HFF-Myc (cell line): Measurements from ENCODE around the gene FAM83C.

Experiments
- DNase-seq: peaks from one replicate; pipeline ENCODE4 v3.0.0-alpha.2; 2011; ENCODE audit warnings: low read depth; ENCODE audit errors: extremely low read depth
- H3K4me3 ChIP-seq: replicated peaks from 2 replicates; pipeline ENCODE4 v1.5.1; 2011; ENCODE audit warnings: low read depth, mild to moderate bottlenecking, control low read depth, low read length
- CTCF ChIP-seq: IDR thresholded peaks from 2 replicates; pipeline ENCODE4 v1.5.1; 2012; ENCODE audit warnings: mild to moderate bottlenecking, low read depth, low read length, control low read depth; ENCODE audit errors: missing control alignments

FAM83C gene

GRCh38 chr20:35275741-35276251 lies 16.4 kb downstream of the FAM83C start:
- TF ChIP-seq CTCF = no peak
- DNase-seq = no peak
- no peak overlapping the region for H3K4me3 ChIP-seq

DNA sequence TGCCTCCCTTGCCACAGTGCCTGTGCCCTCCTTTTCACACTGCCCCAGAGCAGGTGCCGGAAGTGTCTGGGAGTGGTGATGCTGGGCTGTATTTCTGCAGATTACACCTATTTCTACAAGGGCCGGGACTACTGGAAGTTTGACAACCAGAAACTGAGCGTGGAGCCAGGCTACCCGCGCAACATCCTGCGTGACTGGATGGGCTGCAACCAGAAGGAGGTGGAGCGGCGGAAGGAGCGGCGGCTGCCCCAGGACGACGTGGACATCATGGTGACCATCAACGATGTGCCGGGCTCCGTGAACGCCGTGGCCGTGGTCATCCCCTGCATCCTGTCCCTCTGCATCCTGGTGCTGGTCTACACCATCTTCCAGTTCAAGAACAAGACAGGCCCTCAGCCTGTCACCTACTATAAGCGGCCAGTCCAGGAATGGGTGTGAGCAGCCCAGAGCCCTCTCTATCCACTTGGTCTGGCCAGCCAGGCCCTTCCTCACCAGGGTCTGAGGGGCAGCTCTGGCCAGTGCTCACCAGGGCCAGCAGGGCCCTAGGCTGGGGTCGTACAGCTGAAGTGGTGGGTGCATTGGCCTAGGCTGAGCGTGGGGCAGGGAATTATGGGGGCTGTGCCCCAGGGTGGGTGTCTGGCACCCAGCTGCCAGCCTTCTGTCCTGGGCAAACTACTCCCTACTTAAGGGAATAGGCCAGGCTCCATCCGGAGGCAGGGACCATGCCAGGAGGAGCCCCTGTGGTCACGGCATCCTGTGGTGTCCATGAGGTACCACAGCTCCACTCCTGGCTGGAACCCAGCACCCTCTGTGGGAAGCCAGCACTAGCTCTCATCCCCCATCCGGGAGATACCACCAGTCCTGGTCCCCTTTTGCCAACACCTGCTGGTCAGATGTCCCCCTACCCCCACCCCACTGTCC lies 17.8 kb downstream of the FAM83C start:
- TF ChIP-seq CTCF = no peak
- H3K4me3 ChIP-seq = no peak overlapping the region
- DNase-seq = no peak

DNA sequence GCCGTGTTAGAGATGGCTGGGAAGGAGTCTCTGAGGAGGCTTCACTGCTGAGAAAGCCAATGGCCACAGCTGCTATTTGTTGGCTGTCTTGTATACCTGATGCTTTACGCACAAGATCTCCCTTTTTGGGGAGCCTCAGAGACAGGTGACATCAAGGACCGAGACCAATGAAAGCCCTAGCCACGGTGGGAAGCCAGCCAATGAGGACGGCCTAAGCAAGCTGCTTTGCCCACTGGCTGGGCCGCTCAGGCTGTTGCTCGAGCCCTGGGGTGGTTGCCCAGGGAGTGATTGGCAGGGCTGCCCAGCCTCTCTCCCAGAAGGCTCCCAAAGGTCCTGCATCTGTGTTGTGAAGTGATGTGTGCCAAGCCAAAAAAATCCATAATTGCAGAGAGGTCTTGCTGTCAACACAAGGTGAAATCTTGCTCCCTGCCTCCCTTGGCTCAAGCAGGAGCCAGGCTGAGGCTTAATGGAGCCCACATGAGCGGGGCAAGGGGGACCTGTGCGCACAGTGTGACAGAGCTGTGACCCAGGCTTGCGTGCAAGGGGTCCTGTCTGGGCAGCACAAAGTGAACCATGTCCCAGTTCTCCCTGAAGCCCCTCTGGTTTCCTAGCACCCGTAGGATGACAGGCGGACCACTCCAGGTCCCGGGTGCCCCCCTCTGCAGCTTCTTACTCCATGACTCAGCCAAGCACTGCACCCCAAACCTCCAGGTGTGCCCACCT lies 18.6 kb downstream of the FAM83C start:
- TF ChIP-seq CTCF = no peak
- DNase-seq = no peak
- no peak overlapping the region for H3K4me3 ChIP-seq

GRCh38 chr20:35271904-35272303 lies 20.3 kb downstream of the FAM83C start:
- no peak for DNase-seq
- TF ChIP-seq CTCF = no peak
- no peak overlapping the region for H3K4me3 ChIP-seq

DNA sequence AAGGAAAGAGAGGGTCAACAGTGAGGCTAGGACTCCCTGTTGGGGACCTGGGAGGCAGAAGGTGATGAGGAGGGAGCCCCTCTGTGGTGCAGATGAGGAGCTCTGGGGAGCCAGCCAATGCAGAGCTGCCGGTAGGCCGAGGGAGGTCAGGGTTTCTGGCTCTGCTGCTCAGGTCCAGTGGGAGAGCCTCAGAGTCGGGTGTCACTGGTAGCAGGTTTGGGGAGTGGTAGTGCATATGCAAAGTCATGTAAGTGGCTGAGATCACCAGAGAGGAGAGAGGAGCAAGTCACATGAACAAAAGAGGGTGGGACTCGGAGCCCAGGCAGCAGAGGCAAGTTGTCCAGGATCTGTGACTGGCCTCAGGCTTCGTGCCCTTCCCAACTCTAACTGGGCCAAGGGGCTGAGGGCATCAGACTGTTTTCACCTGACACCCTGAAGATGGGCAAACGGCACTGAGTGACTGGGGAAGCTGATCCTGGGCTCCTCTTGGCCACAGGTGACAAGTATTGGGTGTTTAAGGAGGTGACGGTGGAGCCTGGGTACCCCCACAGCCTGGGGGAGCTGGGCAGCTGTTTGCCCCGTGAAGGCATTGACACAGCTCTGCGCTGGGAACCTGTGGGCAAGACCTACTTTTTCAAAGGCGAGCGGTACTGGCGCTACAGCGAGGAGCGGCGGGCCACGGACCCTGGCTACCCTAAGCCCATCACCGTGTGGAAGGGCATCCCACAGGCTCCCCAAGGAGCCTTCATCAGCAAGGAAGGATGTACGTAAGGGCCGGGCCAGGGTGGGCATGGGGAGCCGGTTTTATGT lies 20.9 kb downstream of the FAM83C start:
- no peak overlapping the region for H3K4me3 ChIP-seq
- TF ChIP-seq CTCF = no peak
- DNase-seq = no peak
